GM19397 (cell line): Measurements from ENCODE around the gene SLC43A2.

ENCODE experiments used
- ATAC-seq: cut with Tn5 transposase; IDR thresholded peaks from one replicate; pipeline ENCODE4 v1.9.1; 2021; ENCODE audit warnings: mild to moderate bottlenecking, moderate library complexity; ENCODE audit not compliant: unreplicated experiment

Gene SLC43A2

GRCh38 chr17:1644493-1645206 is 16.0 kb upstream of the SLC43A2 start:
- no peak for ATAC-seq

GRCh38 chr17:1643999-1644492 is 15.4 kb upstream of the SLC43A2 start:
- no peak for ATAC-seq

GRCh38 chr17:1643293-1643998 is 14.8 kb upstream of the SLC43A2 start:
- no peak for ATAC-seq

DNA sequence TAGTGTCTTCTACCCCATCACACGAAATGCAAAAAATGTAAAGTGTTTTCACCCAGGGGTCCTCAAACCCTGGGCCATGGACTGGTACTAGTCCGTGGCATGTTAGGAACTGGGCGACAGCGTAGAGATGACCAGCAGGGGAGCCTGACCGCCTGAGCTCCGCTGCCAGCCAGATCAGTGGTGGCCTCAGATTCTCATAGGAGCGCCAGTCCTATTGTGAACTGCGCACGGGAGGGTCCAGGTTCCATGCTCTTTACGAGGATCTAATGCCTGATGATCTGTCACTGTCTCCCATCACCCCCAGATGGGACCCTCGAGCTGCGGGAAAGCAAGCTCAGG is 12.4 kb upstream of the SLC43A2 start:
- ATAC-seq, result no peak

- no peak for ATAC-seq
Observed at GRCh38 chr17:1640329-1641064, 11.9 kb upstream of the SLC43A2 start.

DNA sequence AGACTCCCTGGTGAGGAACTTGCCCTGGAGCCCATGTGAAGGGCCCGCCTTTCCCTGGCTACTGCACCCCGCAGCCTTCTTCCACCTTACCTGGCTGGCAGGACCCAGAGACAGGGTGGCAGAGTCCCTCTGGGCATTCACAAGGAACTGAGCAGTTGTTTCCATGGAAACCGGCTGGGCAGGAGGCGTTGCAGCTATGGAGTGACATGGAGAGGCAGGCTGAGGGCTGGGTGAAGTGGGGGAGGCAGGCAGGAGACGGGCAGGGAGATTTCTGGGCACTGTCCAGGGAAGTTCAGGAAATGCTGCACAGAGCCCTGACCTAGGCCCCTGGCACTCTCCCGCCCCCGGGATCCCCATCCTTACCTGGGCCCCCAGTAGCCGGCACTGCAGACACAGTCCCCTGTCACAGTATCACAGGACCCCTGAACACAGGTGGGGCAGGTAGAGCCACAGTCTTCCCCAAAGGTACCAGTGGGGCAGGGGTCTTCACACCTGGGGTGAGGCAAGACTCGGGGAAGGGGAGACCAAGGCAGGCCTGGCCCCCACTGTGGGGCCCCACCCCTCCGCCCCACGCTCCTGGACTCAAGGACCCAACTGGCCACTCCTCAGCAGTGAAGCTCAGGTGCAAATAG is 11.0 kb upstream of the SLC43A2 start:
- no peak for ATAC-seq

GRCh38 chr17:1638624-1639300 is 10.1 kb upstream of the SLC43A2 start:
- no peak for ATAC-seq

- no peak for ATAC-seq
Observed at GRCh38 chr17:1638171-1638590, 9.5 kb upstream of the SLC43A2 start.

DNA sequence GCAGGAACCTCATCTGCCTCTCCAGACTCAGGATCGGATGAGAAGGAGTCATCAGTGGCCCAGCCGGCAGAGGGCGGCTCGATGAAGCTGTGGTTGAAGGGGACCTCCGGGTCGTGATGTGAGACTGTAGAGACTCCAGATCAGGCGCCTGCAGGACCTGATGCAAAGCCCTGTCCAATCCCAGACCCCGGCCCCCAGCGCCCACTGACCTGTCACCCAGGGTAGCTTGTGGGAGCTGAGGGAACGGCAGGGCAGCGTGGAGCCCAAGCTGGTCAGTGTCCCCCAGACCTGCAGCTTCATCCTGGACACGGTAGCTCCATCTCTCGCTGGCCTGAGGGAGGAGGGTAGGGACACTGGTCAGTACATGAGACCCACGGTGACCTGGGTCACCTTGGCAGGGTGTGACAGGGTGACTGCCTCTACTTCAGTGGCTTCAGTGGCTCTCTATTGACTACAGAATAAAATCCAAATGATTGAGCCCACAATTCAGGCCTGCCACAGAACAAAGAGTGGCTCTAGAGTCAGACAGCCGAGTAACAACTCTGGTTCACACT is 8.2 kb upstream of the SLC43A2 start:
- no peak for ATAC-seq

DNA sequence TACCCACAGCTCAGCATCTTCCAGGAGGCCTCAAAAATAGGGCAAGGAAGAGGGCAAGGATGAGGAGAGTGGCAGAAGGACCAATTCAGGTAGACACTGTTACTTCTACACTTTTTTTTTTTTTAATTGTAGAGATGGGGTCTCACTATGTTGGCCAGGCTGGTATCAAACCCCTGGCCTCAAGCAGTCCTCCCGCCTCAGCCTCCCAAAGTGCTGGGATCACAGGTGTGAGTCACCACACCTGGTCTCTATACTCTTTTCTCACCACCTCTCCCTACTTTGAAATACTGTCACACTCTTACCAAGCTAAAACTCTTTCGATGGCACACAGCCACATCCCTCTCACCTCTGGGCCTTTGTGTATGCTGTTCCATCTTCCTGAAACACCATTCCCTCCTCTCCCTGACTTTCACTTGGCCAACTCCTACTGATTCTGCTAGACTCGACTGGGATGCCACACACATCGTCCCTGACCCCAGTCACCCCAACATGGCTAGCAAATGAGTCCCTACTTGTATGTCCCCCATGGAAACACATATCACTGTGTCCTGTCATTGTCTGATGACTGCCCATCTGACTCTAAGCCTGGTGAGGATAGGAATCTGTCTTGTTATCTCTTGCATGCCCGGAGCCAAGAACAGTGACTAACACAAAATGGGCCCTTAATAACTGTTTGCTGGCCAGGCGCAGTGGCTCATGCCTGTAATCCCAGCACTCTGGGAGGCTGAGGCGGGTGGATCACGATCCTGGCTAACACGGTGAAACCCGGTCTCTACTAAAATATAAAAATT is 7.2 kb upstream of the SLC43A2 start:
- ATAC-seq, result no peak

DNA sequence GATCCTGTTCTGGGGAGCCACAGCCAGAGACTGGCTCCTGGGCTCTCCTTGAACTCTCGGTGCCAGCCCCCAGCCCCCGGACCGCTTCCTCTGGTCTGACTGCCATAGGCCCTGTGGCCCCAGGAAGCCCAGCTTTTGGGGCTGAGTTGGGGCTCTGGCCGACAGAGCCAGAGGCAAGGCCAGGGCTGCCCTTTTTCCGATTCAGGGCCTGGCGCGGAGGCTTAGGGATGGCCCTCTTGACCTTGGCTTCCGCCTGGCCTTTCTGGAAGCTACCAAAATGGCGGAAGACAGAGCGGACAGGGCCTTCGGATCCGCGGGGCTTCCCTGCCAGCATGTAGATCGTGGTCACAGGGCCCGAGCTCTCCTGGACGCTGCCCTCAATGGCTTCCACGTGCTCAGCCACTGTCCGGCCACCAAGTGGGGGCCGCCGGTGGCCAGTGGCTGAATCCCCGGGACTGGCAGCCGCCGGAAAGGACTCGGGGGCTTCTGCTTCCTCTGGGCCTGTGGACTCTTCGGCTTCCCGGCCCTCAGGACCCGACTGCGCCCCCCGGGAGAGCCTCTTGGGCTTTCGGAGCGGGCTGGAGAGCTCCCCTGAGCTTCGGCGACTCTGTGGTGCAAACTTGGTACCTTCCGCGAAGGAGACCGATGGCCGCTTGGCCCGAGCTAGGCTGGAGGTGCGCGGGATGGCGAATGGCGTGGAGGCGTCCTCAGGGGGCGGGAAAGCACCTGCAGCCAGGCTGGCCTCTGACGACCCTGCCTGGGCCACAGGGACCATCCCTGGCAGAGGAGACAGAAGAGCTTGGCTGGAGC is 6.4 kb upstream of the SLC43A2 start:
- no peak for ATAC-seq

- ATAC-seq, result no peak
Observed at GRCh38 chr17:1630662-1631061, 2.0 kb upstream of the SLC43A2 start.

- no peak for ATAC-seq
Observed at GRCh38 chr17:1629504-1630310, 1.1 kb upstream of the SLC43A2 start.

GRCh38 chr17:1628856-1629503 is 346 bp upstream of the SLC43A2 start:
- peak; percentile 50 for ATAC-seq

DNA sequence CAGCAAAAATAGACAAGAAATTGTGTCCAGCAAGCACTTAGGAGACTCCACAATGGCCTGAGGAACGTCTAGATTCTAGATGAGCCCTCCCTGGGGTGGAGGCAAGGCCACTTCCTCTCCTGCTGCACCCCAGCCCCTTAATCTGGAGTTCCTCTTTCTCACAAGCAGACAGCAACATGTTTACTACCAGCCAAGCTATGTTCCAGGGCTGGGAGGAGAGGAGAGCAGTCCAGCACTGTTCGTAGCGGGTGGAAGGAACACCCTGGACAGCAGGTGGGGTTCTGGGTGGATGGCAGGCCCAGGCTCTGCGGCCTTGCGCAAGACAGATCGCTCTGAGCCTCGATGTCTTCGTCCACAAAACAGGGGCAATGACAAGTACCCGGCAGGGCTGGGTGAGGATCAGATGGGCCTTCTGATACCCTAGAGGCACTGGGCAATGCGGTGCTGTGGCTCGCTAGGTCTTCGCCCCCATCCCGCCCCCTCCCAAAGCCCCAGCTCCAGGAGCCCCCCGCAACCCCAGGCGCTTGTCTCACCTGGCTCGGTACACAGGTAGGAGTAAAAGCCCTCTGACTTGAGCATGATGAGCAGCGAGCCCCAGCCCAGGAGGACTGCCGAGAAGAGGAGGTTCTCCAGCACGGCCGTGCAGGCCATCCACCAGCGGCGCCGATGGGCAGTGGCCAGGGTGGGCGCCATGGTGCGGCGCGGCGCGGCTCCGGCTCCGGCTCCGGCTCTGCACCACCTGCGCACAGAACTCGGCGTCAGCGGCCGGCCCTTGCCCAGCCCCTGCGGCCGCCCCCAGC is 1.3 kb downstream of the SLC43A2 start:
- ATAC-seq, result no peak

- no peak for ATAC-seq
Observed at GRCh38 chr17:1626333-1626732, 2.3 kb downstream of the SLC43A2 start.

- ATAC-seq, result no peak
Observed at GRCh38 chr17:1625581-1625980, 3.1 kb downstream of the SLC43A2 start.
